Measurements from ENCODE around the gene TRMT2B.
"Not testable (repeated sequence)": the region's sequence is repeated elsewhere in the genome, so short reads cannot be mapped to it uniquely, and the experiment has no call there.

The TRMT2B gene

GRCh38 chrX:101051549-101052302 is at the start of gene TRMT2B:
TRMT2B (minus strand) TSS chrX:101052111; CDS start chrX:101042289, 9,822 bp downstream.
- DNase-seq (ENCODE audit: low read depth), result peak; percentile 65

- peak; percentile 85 for DNase-seq (ENCODE audit: low read depth)
Measured at GRCh38 chrX:101097546-101098453, 45.9 kb upstream of the TRMT2B start, which contains the start of gene CENPI. CENPI (plus strand) TSS chrX:101098204; CDS start chrX:101101071, 2,867 bp downstream.

GRCh38 chrX:101091817-101092216 is 39.9 kb upstream of the TRMT2B start:
- DNase-seq (ENCODE audit: low read depth), result no peak

- DNase-seq (ENCODE audit: low read depth), result no peak
Measured at GRCh38 chrX:101081231-101081630, 29.3 kb upstream of the TRMT2B start.

- DNase-seq (ENCODE audit: low read depth), result no peak
Measured at GRCh38 chrX:101080326-101081124, 28.6 kb upstream of the TRMT2B start.

- DNase-seq (ENCODE audit: low read depth), result no peak
Measured at GRCh38 chrX:101079736-101080270, 27.9 kb upstream of the TRMT2B start.

- no peak for DNase-seq (ENCODE audit: low read depth)
Measured at GRCh38 chrX:101078716-101079598, 27.0 kb upstream of the TRMT2B start, which contains the start of gene TMEM35A. TMEM35A (plus strand) TSS chrX:101078879; CDS start chrX:101079003, 124 bp downstream.

GRCh38 chrX:101071582-101071981 is 19.7 kb upstream of the TRMT2B start:
- DNase-seq (ENCODE audit: low read depth), result no peak

GRCh38 chrX:101062176-101062575 is 10.3 kb upstream of the TRMT2B start:
- no peak for DNase-seq (ENCODE audit: low read depth)

GRCh38 chrX:101057093-101057714 is 5.3 kb upstream of the TRMT2B start:
- no peak for DNase-seq (ENCODE audit: low read depth)

- not testable (repeated sequence) for DNase-seq (ENCODE audit: low read depth)
Measured at GRCh38 chrX:101056551-101056950, 4.6 kb upstream of the TRMT2B start.

GRCh38 chrX:101051153-101051548 is 760 bp downstream of the TRMT2B start:
- no peak for DNase-seq (ENCODE audit: low read depth)

- DNase-seq (ENCODE audit: low read depth), result no peak
Measured at GRCh38 chrX:101040197-101040596, 11.7 kb downstream of the TRMT2B start.

- no peak for DNase-seq (ENCODE audit: low read depth)
Measured at GRCh38 chrX:101037231-101037630, 14.7 kb downstream of the TRMT2B start.

GRCh38 chrX:101029665-101030064 is 22.2 kb downstream of the TRMT2B start:
- no peak for DNase-seq (ENCODE audit: low read depth)

GRCh38 chrX:101028562-101028961 is 23.3 kb downstream of the TRMT2B start:
- no peak for DNase-seq (ENCODE audit: low read depth)

GRCh38 chrX:101025126-101025525 is 26.8 kb downstream of the TRMT2B start:
- no peak for DNase-seq (ENCODE audit: low read depth)

- no peak for DNase-seq (ENCODE audit: low read depth)
Measured at GRCh38 chrX:101022020-101022419, 29.9 kb downstream of the TRMT2B start.

GRCh38 chrX:101012031-101012430 is 39.9 kb downstream of the TRMT2B start:
- not testable (repeated sequence) for DNase-seq (ENCODE audit: low read depth)

GRCh38 chrX:101009090-101009489 is 42.8 kb downstream of the TRMT2B start:
- no peak for DNase-seq (ENCODE audit: low read depth)

All from T-helper 22 cell (primary cell).